Left lung (tissue), 10 donors: ENCODE results near the gene COG5. TPM values are rescaled to one million over a fixed set of nuclear protein-coding genes. Genes with fewer than 3 reads are reported as not detected.

Source experiments
- ATAC-seq: fragments of 200-7000 bp; cut with Tn5 transposase; one replicate; pipeline ENCODE4 v1.9.1; 2020; ENCODE audit warnings: moderate library complexity
- DNase-seq, 4 donors: peaks; one replicate each; pipeline ENCODE4 v3.0.0-alpha.2; 2013 to 2020
- H3K27ac ChIP-seq, 2 donors: fragments of 200-600 bp; sonication (generic) in 1 of 2; one replicate each; pipeline versions ENCODE4 v1.5.0 to v1.8.0; 2020 to 2021
- H3K27me3 ChIP-seq, 2 donors: fragments of 200-600 bp; sonication (generic) in 1 of 2; one replicate each; pipeline versions ENCODE4 v1.5.0 to v1.8.0; 2020 to 2021
- H3K36me3 ChIP-seq, 2 donors: fragments of 200-600 bp; sonication (generic) in 1 of 2; one replicate each; pipeline versions ENCODE4 v1.5.0 to v1.8.0; 2020 to 2021
- H3K4me1 ChIP-seq, 2 donors: fragments of 200-600 bp; one replicate each; pipeline ENCODE4 v1.8.0; 2021
- H3K4me3 ChIP-seq, 2 donors: fragments of 200-600 bp; sonication (generic) in 1 of 2; one replicate each; pipeline versions ENCODE4 v1.5.0 to v1.8.0; 2020 to 2021; ENCODE audit warnings: mild to moderate bottlenecking in 1 of 2
- H3K9me3 ChIP-seq, 2 donors: fragments of 200-600 bp; sonication (generic) in 1 of 2; one replicate each; pipeline versions ENCODE4 v1.5.0 to v1.8.0; 2020 to 2021
- CTCF ChIP-seq, 2 donors: fragments of 200-600 bp; sonication (generic) in 1 of 2; IDR thresholded peaks; one replicate each; pipeline versions ENCODE4 v1.5.0 to v1.8.0; 2021; ENCODE audit warnings: antibody characterized with exemption in 2 of 2
- intact Hi-C, 2 donors: fragments of 100-400 bp; cut with DNase I; formaldehyde crosslinking; loops; one replicate each; pipeline versions ENCODE4 v1.11.2 to v1.14.2; 2022
- polyA plus RNA-seq, 6 donors: library from polyadenylated mRNA; unstranded; fragments of 120-200 nt; gene quantifications; one replicate each; pipeline ENCODE4 v1.2.1, GENCODE V29; 2013; ENCODE audit not compliant: insufficient read length in 6 of 6
- total RNA-seq, 2 donors: library from RNA; stranded (reverse); fragmentation: NEBNext Ultra II Directional; extraction: Animal tissue kit (Norgen Biotek cat#: 25700); gene quantifications; one replicate each; pipeline ENCODE4 v1.2.1, GENCODE V29; 2021
- donor health status: DM: no; HTN: yes; CAD: no.
- donor health status: DM: no; HTN: no; CAD: no.

The COG5 gene
- total and polyA plus RNA-seq, 8 donors = 26.9 to 42.6 (median 33.4) TPM

GRCh38 chr7:107461938-107462533, 101.7 kb downstream of the COG5 start:
- H3K36me3 ChIP-seq = peaks cover 0 to 5% of the 10 kb centered on the region in 2 donors
- DNase-seq (no peak), ATAC-seq (no peak)
- H3K27me3 ChIP-seq = no peaks in the 10 kb centered on the region
- H3K27ac ChIP-seq = no peak overlapping the region
- H3K4me3 ChIP-seq = no peak overlapping the region
- no peak for TF ChIP-seq CTCF (IDR thresholded peaks at IDR 0.05)
- intact Hi-C loops = loop anchor here in 1 of 2 donors (5.0 kb wide), 1 partner anchor 265 kb away; no protein-coding TSS in a partner anchor
- H3K4me1 ChIP-seq = no peaks in the 10 kb centered on the region
- H3K9me3 ChIP-seq = no peaks in the 10 kb centered on the region

- Histone ChIP-seq H3K36me3 (no peaks in the 10 kb centered on the region), H3K27me3 (no peaks in the 10 kb centered on the region), H3K4me1 (no peaks in the 10 kb centered on the region), H3K27ac (no peak overlapping the region), H3K4me3 (no peak overlapping the region), H3K9me3 (no peaks in the 10 kb centered on the region)
- intact Hi-C loops = no loop called here
- ATAC-seq (no peak), DNase-seq (no peak)
- TF ChIP-seq CTCF (IDR thresholded peaks at IDR 0.05) = no peak
Observed at GRCh38 chr7:107453388-107453787, 110.3 kb downstream of the COG5 start.

DNA sequence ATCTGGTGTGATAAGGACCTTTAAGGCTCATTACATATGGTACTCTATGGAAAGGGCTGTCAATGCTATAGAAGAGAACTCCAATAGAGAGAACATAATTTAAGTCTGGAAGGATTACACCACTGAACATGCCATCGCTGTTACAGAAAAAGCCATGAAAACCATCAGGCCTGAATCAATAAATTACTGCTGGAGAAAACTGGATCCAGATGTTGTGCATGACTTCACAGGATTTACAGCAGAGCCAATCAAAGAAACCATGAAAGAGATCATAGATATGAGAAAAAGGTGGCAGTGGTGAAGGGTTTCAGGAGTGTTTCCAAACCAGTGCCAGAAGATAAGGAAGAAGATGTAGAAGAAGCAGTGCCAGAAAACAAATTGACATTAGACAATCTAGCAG, 112.8 kb downstream of the COG5 start:
- no peak for DNase-seq
- intact Hi-C loops = no loop called here
- Histone ChIP-seq H3K4me3 (no peak overlapping the region), H3K4me1 (no peaks in the 10 kb centered on the region), H3K27me3 (no peaks in the 10 kb centered on the region), H3K9me3 (no peaks in the 10 kb centered on the region), H3K36me3 (no peaks in the 10 kb centered on the region), H3K27ac (no peak overlapping the region)
- no peak for TF ChIP-seq CTCF (IDR thresholded peaks at IDR 0.05)
- no peak for ATAC-seq

DNA sequence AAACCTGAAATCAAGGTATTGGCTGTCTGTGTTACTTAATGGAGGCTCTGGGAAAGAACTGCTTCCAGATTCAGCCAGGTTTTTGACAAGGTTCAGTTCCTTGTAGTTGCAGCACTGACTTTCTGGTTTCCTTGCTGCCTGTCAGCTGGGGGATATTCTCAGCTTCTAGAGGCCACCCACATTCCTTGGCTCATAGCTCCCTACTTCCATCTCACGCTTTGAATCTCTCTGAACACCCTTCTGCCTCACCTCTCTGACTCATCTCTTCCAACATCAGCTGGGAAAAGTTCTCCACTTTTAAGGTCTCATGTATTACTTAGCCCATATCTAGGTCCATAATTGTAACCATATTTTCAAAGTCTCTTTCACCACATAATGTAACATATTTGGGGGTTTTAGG, 116.7 kb downstream of the COG5 start:
- Histone ChIP-seq H3K4me1 (no peaks in the 10 kb centered on the region), H3K9me3 (no peaks in the 10 kb centered on the region), H3K4me3 (no peak overlapping the region), H3K27ac (no peak overlapping the region), H3K36me3 (no peaks in the 10 kb centered on the region), H3K27me3 (no peaks in the 10 kb centered on the region)
- ATAC-seq (no peak), DNase-seq (no peak)
- intact Hi-C loops = no loop called here
- no peak for TF ChIP-seq CTCF (IDR thresholded peaks at IDR 0.05)

DNA sequence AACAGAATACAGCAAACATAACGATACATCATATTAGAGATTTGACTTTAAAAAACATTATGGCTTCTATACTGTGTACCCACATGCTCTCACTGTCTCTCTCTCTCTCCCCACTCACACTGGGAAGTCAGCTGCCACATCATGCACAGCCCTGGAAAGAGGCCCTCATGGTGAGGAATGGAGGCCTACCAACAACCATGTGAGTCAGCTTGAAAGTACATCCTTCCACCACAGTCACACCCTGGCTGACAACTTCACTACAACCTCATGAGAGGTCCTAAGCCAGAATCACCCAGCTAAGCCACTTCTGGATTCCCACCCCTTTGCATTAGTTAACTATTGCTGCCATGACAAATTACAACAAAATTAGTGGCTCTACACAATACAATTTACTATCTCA, 117.2 kb downstream of the COG5 start:
- ATAC-seq (no peak), DNase-seq (no peak)
- Histone ChIP-seq H3K27me3 (no peaks in the 10 kb centered on the region), H3K36me3 (no peaks in the 10 kb centered on the region), H3K4me1 (no peaks in the 10 kb centered on the region), H3K4me3 (no peak overlapping the region), H3K9me3 (no peaks in the 10 kb centered on the region), H3K27ac (no peak overlapping the region)
- intact Hi-C loops = no loop called here
- TF ChIP-seq CTCF (IDR thresholded peaks at IDR 0.05) = no peak
